Ramos (cell line): ENCODE results near the gene WDFY3.
"Not testable (repeated sequence)": the region's sequence is repeated elsewhere in the genome, so short reads cannot be mapped to it uniquely, and the experiment has no call there.

Experiments
- in situ Hi-C: fragments of 300-500 bp; cut with MboI; formaldehyde crosslinking; loops from one replicate; pipeline ENCODE4 v1.14.3; 2022; ENCODE audit warnings: low sequenced_read_pairs; ENCODE audit not compliant: unreplicated experiment

WDFY3 gene

DNA sequence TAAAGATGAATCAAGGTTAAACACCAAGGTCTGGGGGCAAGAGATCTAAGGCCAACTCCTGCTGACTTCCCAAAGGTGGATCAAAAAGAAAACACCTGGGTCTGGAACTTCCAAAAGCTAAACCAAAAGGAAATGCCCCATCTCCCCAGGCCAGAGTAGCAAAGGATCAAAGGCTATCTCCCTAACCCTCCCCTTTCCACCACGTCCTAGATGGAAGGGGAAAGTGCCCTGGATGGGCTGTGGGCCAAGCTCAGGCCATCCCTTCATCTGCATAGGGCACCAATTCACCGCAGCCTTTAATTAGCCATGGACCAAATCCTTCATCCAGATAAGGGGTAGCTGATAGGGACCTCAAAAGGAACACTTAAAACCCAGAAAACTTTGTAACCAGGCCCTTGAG lies 100.2 kb downstream of the WDFY3 start:
- in situ Hi-C loops, result no loop called here

GRCh38 chr4:84865600-84865999 lies 100.9 kb downstream of the WDFY3 start:
- in situ Hi-C loops, result no loop called here

- in situ Hi-C loops, result no loop called here
Measured at GRCh38 chr4:84862064-84862463, 104.4 kb downstream of the WDFY3 start.

DNA sequence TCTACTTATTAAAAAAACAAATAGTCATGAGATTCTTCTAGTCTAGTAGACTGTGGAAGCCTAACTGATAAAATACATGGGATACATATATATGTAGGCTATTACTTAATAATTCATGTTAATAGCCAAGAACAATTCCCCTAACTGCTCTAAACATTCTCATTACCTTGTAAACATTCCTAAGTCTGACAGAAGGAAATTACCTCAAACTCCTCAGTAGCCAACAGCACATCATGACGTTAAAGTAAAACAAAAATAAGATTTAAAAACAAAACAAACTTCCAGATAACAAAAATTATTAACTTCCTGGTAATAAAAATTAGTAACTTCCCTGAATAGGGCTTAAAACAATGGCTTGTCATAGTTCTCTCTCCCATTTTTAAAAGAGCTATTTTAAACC lies 109.2 kb downstream of the WDFY3 start:
- in situ Hi-C loops, result no loop called here

- in situ Hi-C loops, result no loop called here
Measured at GRCh38 chr4:84856468-84857049, 109.9 kb downstream of the WDFY3 start.

DNA sequence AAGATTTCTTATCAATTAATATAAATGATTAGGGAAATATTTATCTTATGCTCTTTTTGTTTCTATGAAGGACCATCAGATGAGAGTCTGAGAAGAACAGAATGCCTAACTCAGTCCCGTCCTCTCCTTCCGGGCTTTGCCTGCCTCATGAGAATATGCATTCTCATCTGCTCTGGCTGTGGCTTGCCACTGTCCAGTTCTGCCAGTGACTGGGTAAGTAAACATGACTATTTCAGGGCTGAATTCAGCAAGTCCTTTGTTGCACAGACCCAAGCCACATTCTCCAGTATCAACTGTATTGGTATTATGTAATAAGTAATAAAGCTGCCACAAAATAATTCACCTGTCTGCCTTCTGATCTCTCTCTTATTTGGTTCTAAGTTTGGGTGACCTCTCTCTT lies 110.7 kb downstream of the WDFY3 start:
- in situ Hi-C loops, result no loop called here

DNA sequence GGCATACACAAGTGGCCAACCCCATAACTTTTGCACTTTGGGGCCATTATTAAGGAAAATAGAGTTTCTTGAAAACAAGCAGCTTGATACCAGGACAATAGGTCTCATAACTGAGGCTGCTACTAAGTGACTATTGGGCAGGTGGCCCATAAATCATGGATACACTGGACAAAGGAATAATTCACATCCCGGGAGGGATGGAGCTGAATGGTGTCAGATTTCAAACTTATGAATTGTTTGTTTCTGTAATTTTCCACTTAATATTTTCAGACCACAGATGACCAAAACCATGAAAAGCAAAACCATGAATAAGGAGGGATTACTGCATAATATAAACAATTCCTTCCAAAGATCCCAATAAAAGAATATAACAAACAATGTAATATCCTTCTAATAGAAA lies 114.4 kb downstream of the WDFY3 start:
- in situ Hi-C loops, result no loop called here

DNA sequence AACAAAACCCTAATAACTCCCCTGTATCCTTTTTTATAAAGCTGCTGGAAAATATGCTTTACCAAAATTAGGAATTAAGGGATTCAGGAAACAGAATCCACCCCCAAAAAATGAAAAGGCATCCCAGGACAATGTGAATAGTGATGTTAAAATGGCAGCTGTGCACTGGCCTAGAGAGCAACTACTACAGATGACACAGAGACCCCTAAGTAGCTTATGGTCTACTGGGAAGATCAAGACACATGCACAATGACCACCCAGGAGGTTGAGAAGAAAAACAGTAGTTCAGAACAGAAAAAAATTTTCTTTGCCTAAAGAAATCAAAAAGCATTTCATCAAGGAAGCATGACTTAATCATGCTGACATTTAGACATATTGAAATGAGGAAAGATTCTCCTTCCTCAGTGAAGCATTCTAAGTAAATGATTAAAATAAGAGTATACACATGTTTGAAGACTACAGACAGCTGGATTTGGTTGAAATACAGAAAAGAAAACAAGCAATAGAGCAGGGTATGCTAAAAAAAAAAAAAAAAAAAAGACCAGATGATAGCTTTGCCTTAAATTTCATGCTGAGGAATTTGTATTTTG lies 117.3 kb downstream of the WDFY3 start:
- in situ Hi-C loops, result no loop called here

GRCh38 chr4:84848432-84848831 lies 118.1 kb downstream of the WDFY3 start:
- in situ Hi-C loops, result no loop called here

GRCh38 chr4:84847978-84848377 lies 118.5 kb downstream of the WDFY3 start:
- in situ Hi-C loops, result no loop called here

GRCh38 chr4:84846985-84847384 lies 119.5 kb downstream of the WDFY3 start:
- in situ Hi-C loops, result no loop called here

DNA sequence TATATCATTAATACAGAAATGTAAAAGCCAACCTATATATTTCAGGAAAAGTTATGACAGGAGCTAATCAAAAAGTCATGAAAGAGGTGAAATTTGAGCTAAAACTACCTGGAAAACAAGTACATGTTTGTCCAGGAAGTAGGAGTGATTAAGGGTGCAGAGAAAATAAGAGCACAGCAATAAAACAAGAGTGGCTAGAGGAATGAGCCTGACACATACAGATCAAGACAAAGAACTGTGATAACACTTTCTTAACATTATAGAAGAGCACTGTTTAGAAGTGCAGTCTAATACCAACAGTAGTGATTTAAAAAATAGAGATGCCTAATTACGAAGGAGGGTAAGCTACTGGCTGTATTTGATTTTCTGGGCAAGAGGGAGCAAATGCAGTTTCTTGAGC lies 125.1 kb downstream of the WDFY3 start:
- in situ Hi-C loops, result no loop called here

GRCh38 chr4:84837751-84838150 lies 128.7 kb downstream of the WDFY3 start:
- in situ Hi-C loops, result no loop called here

DNA sequence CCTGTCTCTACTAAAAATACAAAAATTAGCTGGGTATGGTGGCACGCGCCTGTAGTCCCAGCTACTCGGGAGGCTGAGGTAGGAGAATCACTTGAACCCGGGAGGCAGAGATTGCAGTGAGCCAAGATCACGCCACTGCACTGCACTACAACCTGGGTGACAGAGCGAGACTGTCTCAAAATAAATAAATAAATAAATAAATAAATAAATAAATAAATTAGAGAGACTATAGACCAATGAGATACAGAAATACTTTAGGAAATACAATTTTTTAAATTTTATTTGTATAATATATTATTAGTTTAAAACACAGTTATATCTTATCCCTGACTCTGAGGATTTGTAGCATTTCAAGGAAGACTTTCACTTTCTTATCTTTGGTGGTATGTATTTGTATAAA lies 136.9 kb downstream of the WDFY3 start:
- in situ Hi-C loops, result not testable (repeated sequence)

- in situ Hi-C loops, result no loop called here
Measured at GRCh38 chr4:84826681-84827080, 139.8 kb downstream of the WDFY3 start.

DNA sequence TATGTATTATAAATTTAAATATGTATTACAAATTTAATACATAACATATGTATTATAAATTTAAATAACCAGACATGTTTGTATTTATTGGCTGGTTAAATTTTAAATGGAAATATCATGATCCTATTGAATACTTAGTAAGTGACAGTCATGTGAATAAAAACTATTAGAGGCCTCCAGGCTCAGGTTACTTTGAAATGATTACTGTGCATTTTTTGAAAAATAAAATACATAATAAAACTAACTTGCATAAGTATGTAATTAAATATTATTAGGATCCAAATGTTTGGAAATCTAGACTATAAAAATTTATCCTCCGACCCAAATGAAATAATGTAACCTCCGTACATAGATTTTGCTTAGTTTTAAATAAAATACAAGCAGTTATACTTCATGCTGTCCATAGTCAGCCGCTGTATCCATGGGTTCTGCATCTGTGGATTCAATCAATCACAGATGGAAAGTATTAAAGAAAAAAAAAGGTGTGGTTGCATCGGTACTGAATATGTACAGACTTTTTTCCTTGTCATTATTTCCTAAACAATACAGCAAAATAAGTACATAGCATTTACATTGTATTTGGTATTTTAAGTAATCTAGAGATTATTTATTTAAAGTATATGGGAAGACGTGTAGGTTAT lies 140.7 kb downstream of the WDFY3 start:
- in situ Hi-C loops, result no loop called here

DNA sequence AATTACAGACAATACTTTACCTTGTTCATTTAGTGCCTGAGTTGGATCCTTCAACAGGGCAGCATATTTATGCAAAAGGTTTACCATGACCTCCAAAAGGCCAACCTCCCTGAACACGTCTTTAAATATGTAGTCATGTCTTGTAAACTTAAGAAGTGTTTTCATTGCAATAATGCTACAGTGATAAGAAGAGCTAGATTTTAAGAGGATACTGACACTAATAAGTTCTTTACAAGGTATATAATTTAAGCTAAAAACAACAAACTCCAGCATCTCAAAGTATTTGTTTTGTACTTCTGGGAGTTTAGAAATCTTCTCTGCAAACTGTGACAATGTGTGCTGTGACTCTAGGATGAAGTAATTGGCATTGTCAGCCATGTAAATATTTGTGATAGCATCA lies 145.4 kb downstream of the WDFY3 start:
- in situ Hi-C loops, result no loop called here

- in situ Hi-C loops, result no loop called here
Measured at GRCh38 chr4:84814094-84814750, 152.3 kb downstream of the WDFY3 start.

GRCh38 chr4:84809946-84810345 lies 156.5 kb downstream of the WDFY3 start:
- in situ Hi-C loops, result no loop called here

DNA sequence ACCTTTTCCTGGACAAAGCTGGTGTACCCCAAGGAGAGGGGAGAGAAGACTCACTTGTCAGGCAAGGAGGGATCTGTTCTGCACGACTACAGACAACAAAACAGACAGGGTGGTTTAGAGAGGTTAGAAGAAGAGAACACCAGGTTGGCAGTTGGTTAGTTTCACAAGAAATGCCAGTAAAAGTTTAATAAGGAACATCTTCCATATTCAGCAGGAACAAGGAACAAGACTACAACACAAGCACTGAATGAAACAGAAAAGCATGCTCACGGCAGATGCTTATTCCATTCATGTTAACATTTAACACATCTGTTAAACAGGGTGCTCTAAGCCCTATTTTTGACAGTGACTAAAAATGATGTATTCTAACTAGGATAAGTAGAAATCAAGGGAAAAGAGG lies 158.2 kb downstream of the WDFY3 start:
- in situ Hi-C loops, result no loop called here

DNA sequence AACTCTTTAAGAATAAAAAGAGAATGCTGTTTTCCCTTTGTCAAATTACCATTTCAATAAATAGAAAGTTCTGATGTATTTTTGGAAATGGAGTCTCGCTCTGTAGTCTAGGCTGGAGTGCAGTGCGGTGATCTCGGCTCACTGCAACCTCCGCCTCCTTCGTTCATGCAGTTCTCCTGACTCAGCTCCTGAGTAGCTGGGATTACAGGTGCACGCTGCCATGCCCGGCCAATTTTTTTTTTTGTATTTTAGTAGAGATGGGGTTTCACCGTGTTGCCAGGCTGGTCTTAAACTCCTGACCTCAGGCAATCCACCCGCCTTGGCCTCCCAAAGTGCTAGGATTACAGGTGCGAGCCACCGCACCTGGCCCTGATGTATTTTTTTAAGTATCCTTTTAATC lies 159.9 kb downstream of the WDFY3 start:
- in situ Hi-C loops, result not testable (repeated sequence)

GRCh38 chr4:84804136-84804535 lies 162.4 kb downstream of the WDFY3 start:
- in situ Hi-C loops, result no loop called here
